Ovary (tissue), 3 donors: ENCODE results near the gene CCDC33.

Experiments used
- CTCF ChIP-seq, 3 donors: fragments of 450-650 bp in 2 of 3; fragments of 200-600 bp in 1 of 3; IDR thresholded peaks; one replicate each; pipeline versions ENCODE4 v1.5.1 to v1.8.0; 2016 to 2022; ENCODE audit warnings: antibody characterized with exemption in 3 of 3, mild to moderate bottlenecking in 1 of 3
- EP300 ChIP-seq: sonication (generic); formaldehyde crosslinking; IDR thresholded peaks from one replicate; pipeline ENCODE4 v1.6.1; 2017; ENCODE audit warnings: antibody characterized with exemption
- POLR2A ChIP-seq: fragments of 450-650 bp; IDR thresholded peaks from one replicate; pipeline ENCODE4 v1.6.1; 2017; ENCODE audit warnings: antibody characterized with exemption, mild to moderate bottlenecking, moderate library complexity
- donor health status: DM: no; HTN: no; CAD: no.

- TF ChIP-seq EP300 = no peak
- no peak for TF ChIP-seq CTCF (IDR thresholded peaks at IDR 0.05)
- TF ChIP-seq POLR2A = no peak
Observed at GRCh38 chr15:74207652-74208440, 28.3 kb upstream of the CCDC33 start.
